Activated CD4-positive, alpha-beta memory T cell treated with anti-CD3 and anti-CD28 coated beads for 36 hours (primary cell): ENCODE data around the gene LMF1. TPM values are rescaled to one million over a fixed set of nuclear protein-coding genes. Genes with fewer than 3 reads are reported as not detected.

Source experiments
- CTCF ChIA-PET: fragments of 350-600 bp; sonication (Branson Sonifier 250); formaldehyde crosslinking; loops from one replicate; lab custom pipeline; 2021; ENCODE audit warnings: antibody characterized with exemption, inconsistent platforms; lab: Charles Lee
- POLR2A ChIA-PET: fragments of 350-600 bp; sonication (Branson Sonifier 250); formaldehyde crosslinking; loops from one replicate; lab custom pipeline; 2021; ENCODE audit warnings: antibody characterized with exemption; lab: Charles Lee
- DNase-seq: peaks from one replicate; pipeline ENCODE4 v3.0.0-alpha.2; 2020
- H3K27ac Mint-ChIP-seq: one replicate; pipeline ENCODE4 v1.8.0; 2021; ENCODE audit warnings: mixed read lengths
- H3K27me3 Mint-ChIP-seq: one replicate; pipeline ENCODE4 v1.8.0; 2021; ENCODE audit warnings: mixed read lengths
- H3K36me3 Mint-ChIP-seq: one replicate; pipeline ENCODE4 v1.8.0; 2021; ENCODE audit warnings: mixed read lengths
- H3K4me1 Mint-ChIP-seq: one replicate; pipeline ENCODE4 v1.8.0; 2021; ENCODE audit warnings: low read depth, mixed read lengths
- H3K4me3 Mint-ChIP-seq: one replicate; pipeline ENCODE4 v1.8.0; 2021; ENCODE audit warnings: mild to moderate bottlenecking, mixed read lengths
- H3K9me3 Mint-ChIP-seq: one replicate; pipeline ENCODE4 v1.8.0; 2021; ENCODE audit warnings: mixed read lengths
- intact Hi-C: fragments of 100-400 bp; cut with micrococcal nuclease; formaldehyde crosslinking; loops from one replicate; pipeline ENCODE4 v1.15.1; 2023
- total RNA-seq, 2 experiments: library from RNA; stranded (reverse); gene quantifications; one replicate each; pipeline ENCODE4 v1.2.3, GENCODE V29; 2021

LMF1 gene
- total RNA-seq, 2 experiments from 2014 or later: 14.4 to 15.4 TPM

DNA sequence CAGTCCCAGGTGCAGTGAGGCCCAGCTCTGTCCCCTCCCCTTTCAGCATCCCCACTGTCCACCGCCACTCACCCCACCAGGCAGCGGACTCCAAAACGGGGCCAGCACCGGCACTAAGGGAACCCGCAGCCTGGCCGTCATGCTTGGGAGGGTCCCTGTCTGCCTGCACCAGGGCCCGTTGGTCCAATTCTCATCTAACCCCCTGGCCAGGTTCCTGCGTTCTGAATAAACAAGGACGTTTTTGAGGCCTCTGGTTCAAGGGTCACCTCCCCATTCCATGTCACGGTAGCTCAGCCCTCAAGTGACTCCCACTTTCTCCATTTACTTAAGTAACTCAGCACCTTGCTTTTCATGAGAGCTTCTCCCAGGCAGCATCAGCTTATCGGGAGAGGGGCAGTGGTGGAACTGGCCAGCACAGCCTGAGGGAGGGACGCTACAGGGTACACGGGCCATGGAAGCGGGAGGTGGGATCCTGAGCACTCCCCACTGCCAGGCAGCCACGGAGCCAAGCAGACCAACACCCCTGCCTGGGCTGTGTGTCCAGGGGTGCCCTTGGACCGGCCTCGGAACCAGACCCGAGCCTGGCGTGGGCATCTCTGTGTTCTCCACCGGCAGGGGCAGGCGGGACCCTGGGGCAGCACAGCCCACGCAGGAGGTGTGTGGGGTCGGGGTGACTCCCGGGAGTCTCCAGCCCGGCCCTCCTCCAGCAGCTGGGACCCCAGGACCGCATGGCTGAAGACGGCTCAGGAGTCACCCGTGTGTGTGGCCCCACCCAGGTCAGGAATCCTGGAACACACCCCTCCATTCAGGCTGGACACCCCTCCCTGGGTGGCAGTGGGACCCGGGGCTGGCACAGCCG, 95.4 kb downstream of the LMF1 start:
- Mint-ChIP-seq H3K27me3 (no peaks in the 10 kb centered on the region), H3K36me3 (no peaks in the 10 kb centered on the region), H3K9me3 (no peaks in the 10 kb centered on the region), H3K4me3 (no peak overlapping the region), H3K4me1 (peaks cover 3% of the 10 kb centered on the region), H3K27ac (no peak overlapping the region)
- POLR2A ChIA-PET: no interaction called here
- intact Hi-C loops: no loop called here
- DNase-seq: no peak
- CTCF ChIA-PET: interaction anchor here (1.0 kb wide), 1 partner anchor 182 kb away, joined by 4 read pairs; no protein-coding TSS in a partner anchor

DNA sequence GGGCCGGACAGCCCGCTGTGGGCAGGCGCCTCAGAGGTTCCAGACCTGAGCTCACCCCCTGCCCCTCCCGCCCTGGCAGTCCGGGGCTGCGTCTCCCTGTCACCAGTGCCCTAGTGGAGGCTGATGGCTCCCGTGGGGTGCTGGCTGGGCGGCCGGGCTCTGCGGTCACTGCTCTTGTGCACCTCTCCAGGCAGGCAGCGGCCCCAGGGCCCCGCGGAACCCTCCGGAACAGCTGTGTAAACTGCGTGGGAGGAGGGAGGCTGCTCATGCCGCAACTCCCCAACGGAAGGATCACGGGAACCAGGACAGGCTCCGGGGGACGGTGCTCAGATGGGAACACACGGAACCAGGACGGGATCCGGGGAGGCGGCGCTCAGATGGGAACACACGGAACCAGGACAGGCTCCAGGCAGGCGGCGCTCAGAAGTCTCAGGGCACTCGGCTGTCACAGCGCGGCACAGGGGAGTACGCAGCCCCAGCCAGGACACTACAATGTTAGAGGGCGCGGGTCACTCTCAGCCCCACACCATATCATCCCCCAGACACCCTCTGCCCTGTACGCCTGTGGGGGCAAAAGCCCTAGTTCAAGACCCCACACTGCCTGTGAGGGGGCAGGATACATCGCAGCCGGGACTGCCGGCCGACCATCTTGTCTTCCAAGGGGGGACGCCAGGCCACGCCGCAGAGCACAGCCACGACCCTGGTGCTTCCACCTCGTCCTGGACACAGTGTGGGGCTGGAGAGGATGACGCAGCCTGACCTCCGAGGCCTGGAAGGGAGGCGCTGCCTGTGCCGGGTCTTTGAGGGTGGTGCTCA, 96.2 kb downstream of the LMF1 start:
- intact Hi-C loops: no loop called here
- Mint-ChIP-seq H3K4me1 (peaks cover 3% of the 10 kb centered on the region), H3K4me3 (no peak overlapping the region), H3K36me3 (no peaks in the 10 kb centered on the region), H3K27ac (no peak overlapping the region), H3K9me3 (no peaks in the 10 kb centered on the region), H3K27me3 (no peaks in the 10 kb centered on the region)
- ChIA-PET POLR2A (no interaction called here), CTCF (interaction anchor here (1.0 kb wide), 1 partner anchor 183 kb away, joined by 4 read pairs; no protein-coding TSS in a partner anchor)
- DNase-seq: no peak

DNA sequence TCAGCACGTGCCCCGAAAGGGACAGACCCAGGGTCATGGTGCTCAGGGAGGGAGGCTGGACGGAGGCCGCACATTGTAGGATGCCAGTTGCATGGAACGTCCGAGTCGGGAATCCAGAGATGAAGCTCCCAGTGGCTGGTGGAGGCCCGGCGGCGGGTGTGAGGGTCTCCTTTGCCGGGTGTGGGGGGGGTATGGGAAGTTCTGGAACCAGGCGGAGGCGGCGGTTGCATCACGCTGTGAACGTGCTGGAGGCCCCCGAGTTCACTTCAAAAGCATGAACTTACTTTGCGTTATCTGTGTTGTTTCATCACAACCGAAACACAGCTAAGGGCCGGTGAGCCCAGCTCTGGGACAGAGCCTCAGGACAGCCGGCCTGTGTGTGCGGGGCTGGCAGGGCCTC, 96.9 kb downstream of the LMF1 start:
- Mint-ChIP-seq H3K36me3 (no peaks in the 10 kb centered on the region), H3K4me1 (peaks cover 3% of the 10 kb centered on the region), H3K4me3 (no peak overlapping the region), H3K27me3 (no peaks in the 10 kb centered on the region), H3K27ac (no peak overlapping the region), H3K9me3 (no peaks in the 10 kb centered on the region)
- POLR2A ChIA-PET: no interaction called here
- intact Hi-C loops: no loop called here
- CTCF ChIA-PET: no interaction called here
- DNase-seq: no peak

DNA sequence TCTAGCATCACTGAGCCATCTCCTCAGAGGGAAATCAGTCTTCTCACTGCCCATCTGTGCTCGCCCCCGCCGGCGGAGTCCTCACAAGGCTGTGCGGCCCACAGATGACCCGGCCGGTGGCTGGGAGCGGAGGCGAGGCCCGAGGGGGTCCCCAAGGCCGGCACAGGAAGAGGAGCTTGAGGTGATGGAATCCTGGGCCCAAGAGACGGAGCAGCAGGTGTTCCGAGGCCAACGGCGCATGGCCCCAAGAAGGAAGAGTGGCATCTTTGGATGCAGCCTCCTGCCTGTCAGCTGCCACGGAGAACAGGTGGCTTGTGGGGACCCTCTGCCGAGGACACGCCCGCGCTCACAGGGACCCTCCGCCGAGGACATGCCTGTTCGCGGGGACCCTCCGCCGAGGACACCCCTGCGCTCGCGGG, 97.5 kb downstream of the LMF1 start:
- Mint-ChIP-seq H3K27ac (no peak overlapping the region), H3K4me3 (no peak overlapping the region), H3K9me3 (no peaks in the 10 kb centered on the region), H3K36me3 (no peaks in the 10 kb centered on the region), H3K27me3 (no peaks in the 10 kb centered on the region), H3K4me1 (peaks cover 3% of the 10 kb centered on the region)
- intact Hi-C loops: no loop called here
- ChIA-PET POLR2A (no interaction called here), CTCF (no interaction called here)
- DNase-seq: no peak

DNA sequence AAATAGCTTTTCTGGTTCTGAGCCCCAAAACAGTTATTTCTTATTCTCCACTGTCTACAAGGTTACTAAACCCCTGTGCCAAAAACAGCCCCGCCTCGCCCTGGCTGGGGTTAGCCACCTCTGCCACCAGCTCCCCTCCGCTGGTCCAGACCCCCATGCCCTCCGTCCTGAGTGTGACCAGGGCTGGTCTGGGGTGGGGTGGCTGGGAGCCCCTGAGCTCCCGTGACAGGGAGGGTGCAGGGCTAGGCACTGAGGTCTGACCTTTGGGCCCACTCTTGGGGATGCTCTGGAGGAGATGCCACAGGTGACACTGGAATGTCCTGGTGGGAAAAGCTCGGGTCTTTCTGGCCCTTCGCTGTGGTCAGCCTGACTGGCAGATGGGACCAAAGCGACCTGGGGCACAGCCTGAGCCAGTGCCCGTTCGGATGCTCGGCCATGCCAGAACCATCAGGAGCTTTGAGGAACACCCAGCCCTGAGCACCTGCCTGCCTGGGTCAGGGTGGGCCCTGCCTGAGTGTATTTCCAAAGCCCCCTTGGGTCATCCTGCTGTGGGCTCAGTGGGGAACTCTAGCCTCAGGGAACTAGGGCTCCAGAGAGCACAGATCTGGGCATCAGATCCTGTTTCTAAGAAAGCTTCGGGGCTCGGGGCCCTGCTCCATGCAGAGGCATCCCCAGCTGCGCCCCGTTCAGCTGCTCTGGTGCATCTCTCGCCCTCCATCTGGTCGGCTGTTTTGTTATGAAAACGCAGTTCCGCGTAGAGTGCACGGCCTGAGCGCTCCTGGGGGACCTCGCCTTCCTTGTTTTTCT, 98.1 kb downstream of the LMF1 start:
- Mint-ChIP-seq H3K27me3 (no peaks in the 10 kb centered on the region), H3K9me3 (no peaks in the 10 kb centered on the region), H3K36me3 (no peaks in the 10 kb centered on the region), H3K4me1 (peaks cover 3% of the 10 kb centered on the region), H3K27ac (no peak overlapping the region), H3K4me3 (no peak overlapping the region)
- intact Hi-C loops: no loop called here
- no peak for DNase-seq
- ChIA-PET POLR2A (no interaction called here), CTCF (no interaction called here)

DNA sequence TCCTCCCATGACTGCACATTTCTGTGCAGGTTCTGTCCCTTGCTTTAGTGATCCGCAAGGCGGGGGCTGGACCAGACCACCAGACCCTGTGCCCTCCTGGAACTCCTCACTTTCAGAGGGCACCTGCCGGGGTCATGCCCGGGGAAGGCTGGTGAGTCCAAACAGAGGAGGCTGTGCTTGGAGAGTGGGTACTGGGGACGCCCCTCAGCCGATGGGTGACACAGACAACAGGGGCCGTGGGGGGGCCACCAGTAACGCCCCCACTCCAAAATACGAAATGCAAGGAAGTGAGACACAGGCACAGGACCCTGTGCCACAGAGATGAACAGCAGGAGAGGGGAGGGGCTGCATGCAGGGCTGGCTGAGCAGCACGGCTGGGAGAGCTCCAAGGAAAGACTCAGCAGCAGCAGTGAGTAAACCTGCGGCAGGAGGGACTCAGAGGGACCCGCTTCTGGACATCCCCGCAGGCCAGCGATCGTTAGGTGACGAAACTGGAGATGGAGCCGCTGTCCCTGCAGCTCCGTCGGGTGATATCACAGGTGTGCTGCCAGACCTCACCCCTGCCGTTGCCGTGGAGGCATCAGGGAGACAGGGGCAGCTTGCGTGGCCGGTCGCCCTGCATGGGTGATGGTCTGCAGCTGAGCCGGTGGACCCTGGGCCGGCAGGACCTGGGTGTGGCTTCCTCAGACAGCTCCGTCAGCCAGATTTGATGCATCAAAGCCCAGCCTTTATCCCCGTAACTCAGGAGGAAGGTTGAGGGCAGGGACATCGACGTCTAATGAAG, 99.0 kb downstream of the LMF1 start:
- intact Hi-C loops: no loop called here
- DNase-seq: no peak

DNA sequence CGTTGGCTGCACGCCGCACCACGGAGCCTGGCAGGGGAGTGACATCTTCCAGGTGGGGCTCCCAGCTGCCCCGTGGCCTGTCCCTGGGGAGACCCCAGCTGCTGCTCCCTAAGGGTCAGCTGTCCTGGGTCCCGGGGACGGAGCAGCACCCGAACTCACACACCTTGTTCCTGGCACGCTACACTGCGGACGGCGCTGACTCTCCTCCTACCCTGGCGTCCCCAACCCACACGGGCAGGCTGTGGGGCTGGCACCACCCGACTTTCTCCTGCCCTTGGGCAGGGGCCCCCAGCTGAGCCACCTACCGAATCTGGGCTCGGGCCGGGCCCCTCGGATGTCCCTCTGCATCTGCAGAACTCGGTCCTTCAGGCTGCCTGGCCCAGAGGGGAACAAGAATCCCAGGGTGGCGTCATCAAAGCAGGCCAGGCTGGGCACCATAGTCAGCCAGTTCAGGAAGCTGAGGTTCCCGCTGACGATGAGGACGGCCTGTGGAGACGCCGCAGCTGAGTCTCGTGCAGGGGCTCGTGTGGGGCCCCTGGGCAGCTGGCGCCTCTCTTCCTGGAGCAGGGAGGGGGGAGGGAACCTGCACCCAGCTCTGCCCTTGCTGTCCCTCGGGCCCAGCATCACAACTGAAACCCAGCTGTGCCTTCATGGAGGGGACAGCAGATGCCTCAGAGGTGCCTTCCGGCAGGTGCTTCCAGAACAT, 99.8 kb downstream of the LMF1 start:
- no peak for DNase-seq
- no peaks in the 10 kb centered on the region for H3K27me3 Mint-ChIP-seq
- no peak overlapping the region for H3K4me3 Mint-ChIP-seq
- H3K36me3 Mint-ChIP-seq: no peaks in the 10 kb centered on the region
- no peak overlapping the region for H3K27ac Mint-ChIP-seq
- no peaks in the 10 kb centered on the region for H3K9me3 Mint-ChIP-seq
- ChIA-PET CTCF (no interaction called here), POLR2A (no interaction called here)
- intact Hi-C loops: no loop called here
- H3K4me1 Mint-ChIP-seq: no peaks in the 10 kb centered on the region

More for the DNA sequence above, 99.0 kb downstream of the LMF1 start:
- Mint-ChIP-seq H3K4me3 (no peak overlapping the region), H3K27ac (no peak overlapping the region), H3K27me3 (no peaks in the 10 kb centered on the region), H3K9me3 (no peaks in the 10 kb centered on the region), H3K4me1 (no peaks in the 10 kb centered on the region), H3K36me3 (no peaks in the 10 kb centered on the region)
- ChIA-PET POLR2A (no interaction called here), CTCF (no interaction called here)

DNA sequence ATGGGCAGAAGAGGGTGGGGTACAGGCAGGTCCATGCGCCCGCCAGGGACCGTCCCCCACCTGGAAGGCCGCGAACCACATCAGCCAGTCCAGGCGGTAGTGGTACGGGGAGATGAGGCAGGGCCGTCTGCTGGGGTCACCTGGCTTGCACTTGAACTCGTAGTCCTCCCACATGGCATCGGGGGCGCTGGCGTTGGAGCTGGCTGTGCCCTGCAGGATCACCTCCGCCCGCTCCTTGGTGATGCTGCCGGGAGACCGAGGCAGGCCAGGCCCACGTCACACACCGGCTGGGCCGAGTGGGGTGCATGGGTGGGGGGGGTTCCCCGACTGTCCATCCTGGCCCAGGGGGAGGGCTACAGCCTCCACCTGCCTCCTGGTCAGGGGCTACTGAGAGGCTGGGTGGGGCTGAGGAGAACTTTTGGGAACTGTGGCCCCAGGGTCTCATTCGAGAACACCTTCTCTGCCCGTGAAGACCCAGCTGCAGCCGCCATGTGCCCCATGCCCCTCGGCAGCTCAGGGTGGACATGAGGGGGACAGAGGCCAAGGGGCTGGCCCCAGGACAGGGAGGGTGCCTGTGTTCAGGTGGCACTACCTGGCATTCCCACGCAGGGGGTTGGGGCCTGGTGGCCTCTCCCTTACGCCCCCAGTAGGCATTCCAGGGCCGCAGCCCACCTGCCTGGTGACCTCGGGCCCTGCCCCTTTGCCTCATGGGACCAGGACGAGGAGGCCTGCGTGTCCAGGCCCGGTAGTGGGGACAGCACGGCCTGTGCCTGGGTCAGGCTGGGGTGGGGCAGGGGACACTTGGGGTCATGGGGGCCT, 100.8 kb downstream of the LMF1 start:
- CTCF ChIA-PET: no interaction called here
- Mint-ChIP-seq H3K4me1 (no peaks in the 10 kb centered on the region), H3K9me3 (no peaks in the 10 kb centered on the region), H3K27me3 (no peaks in the 10 kb centered on the region), H3K36me3 (no peaks in the 10 kb centered on the region), H3K4me3 (no peak overlapping the region), H3K27ac (no peak overlapping the region)
- POLR2A ChIA-PET: no interaction called here
- intact Hi-C loops: no loop called here
- DNase-seq: no peak

DNA sequence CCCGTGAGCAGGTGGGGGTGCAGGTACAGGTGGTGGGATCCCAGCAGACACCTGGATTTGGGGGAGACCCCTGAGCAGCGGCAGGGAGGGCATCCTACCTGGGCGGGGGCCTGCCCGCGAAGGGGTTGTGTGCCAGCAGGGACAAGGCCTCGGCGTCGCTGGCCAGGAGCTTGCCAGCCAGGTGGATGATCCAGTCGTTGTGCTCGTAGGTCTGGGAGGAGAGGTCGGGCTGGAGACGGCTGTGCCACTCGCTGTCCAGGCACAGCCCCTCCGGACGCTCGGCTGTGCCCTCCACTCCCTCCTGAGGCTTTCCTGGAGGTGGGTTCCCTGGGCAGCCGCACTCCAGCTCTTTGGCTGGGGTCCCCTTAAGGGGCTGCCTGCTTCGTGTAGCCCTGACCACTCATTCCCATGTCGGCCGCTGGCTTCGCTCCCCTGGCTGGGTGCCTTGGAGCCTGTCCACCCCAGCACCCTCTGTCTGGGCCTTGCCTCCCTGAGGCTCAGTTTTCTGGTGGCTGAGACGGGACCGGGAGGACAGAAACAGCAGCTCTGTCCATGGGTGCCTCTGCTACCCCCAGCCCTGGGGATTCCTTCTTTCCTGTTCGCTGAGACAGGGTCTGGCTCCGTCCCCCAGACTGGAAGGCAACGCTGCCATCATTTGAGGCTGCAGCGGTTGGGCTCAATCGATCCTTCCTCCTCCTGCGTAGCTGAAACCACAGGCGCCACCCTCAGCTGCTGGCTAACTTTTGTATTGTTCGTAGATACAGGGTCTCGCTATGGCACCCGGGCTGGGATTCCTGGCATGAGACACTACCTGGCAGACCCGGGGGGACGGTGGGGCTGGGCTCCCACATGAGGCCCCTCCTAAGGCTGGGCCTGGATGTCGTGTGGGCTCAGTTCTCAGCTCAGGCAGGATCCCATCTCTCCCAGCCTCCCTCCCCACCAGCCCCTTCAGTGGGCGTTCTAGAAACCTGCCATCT, 101.7 kb downstream of the LMF1 start:
- CTCF ChIA-PET: no interaction called here
- POLR2A ChIA-PET: no interaction called here

DNA sequence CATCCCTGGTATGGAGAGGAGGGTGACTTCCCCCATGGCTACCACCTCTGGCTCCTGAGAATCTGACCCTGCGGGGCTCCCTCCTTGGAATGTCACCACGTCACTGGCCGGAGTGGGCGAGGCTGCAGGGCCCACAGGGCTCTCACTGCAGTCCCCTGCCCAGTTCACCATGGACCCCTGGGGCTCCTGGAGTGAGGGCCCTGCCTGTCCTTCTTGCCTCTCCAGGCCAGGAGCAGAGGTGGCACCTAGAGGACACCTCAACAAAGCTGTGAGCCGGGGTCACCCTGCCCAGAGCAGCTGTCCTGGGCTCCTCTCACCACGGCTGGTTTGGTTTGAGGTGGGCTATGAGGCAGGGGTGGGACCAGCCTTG, 102.4 kb downstream of the LMF1 start:
- H3K27me3 Mint-ChIP-seq: no peaks in the 10 kb centered on the region
- POLR2A ChIA-PET: no interaction called here
- intact Hi-C loops: no loop called here
- no peak overlapping the region for H3K27ac Mint-ChIP-seq
- no peaks in the 10 kb centered on the region for H3K9me3 Mint-ChIP-seq
- CTCF ChIA-PET: no interaction called here
- no peak for DNase-seq
- no peaks in the 10 kb centered on the region for H3K4me1 Mint-ChIP-seq
- H3K4me3 Mint-ChIP-seq: no peak overlapping the region
- no peaks in the 10 kb centered on the region for H3K36me3 Mint-ChIP-seq

More for the DNA sequence above, 101.7 kb downstream of the LMF1 start:
- Mint-ChIP-seq H3K27me3 (no peaks in the 10 kb centered on the region), H3K27ac (no peak overlapping the region), H3K9me3 (no peaks in the 10 kb centered on the region), H3K4me1 (no peaks in the 10 kb centered on the region), H3K4me3 (no peak overlapping the region), H3K36me3 (no peaks in the 10 kb centered on the region)
- no peak for DNase-seq
- intact Hi-C loops: no loop called here
